Measurements from ENCODE around the gene USP31. TPM values are rescaled to one million over a fixed set of nuclear protein-coding genes. Genes with fewer than 3 reads are reported as not detected.

The USP31 gene
- total RNA-seq, 1 experiment from 2014 or later, result 11.3 TPM

GRCh38 chr16:23124315-23124714 lies 24.9 kb downstream of the USP31 start:
- H3K36me3 Mint-ChIP-seq (ENCODE audit: insufficient read depth, unreplicated experiment), result peaks cover 6% of the 10 kb centered on the region
- no peaks in the 10 kb centered on the region for H3K9me3 Mint-ChIP-seq (ENCODE audit: unreplicated experiment)
- DNase-seq, result no peak
- H3K27ac Mint-ChIP-seq (ENCODE audit: unreplicated experiment), result no peak overlapping the region
- no peaks in the 10 kb centered on the region for H3K4me1 Mint-ChIP-seq (ENCODE audit: low read depth, unreplicated experiment)
- no peaks in the 10 kb centered on the region for H3K4me1 ChIP-seq
- no peaks in the 10 kb centered on the region for H3K36me3 ChIP-seq (ENCODE audit: control insufficient read depth, insufficient read depth, low read length)
- no TSS peak for BruUV-seq (replicated peaks)
- CTCF ChIA-PET, result no interaction called here
- H3K4me3 ChIP-seq (ENCODE audit: low read depth, low read length), result no peak overlapping the region
- H3K4me3 Mint-ChIP-seq (ENCODE audit: unreplicated experiment), result no peak overlapping the region
- H3K27me3 ChIP-seq (replicated peaks; ENCODE audit: control insufficient read depth, insufficient read depth, low read length), result no peaks in the 10 kb centered on the region
- H3K27me3 Mint-ChIP-seq (ENCODE audit: insufficient read depth, unreplicated experiment), result no peaks in the 10 kb centered on the region
- TF ChIP-seq, protein P1, sequence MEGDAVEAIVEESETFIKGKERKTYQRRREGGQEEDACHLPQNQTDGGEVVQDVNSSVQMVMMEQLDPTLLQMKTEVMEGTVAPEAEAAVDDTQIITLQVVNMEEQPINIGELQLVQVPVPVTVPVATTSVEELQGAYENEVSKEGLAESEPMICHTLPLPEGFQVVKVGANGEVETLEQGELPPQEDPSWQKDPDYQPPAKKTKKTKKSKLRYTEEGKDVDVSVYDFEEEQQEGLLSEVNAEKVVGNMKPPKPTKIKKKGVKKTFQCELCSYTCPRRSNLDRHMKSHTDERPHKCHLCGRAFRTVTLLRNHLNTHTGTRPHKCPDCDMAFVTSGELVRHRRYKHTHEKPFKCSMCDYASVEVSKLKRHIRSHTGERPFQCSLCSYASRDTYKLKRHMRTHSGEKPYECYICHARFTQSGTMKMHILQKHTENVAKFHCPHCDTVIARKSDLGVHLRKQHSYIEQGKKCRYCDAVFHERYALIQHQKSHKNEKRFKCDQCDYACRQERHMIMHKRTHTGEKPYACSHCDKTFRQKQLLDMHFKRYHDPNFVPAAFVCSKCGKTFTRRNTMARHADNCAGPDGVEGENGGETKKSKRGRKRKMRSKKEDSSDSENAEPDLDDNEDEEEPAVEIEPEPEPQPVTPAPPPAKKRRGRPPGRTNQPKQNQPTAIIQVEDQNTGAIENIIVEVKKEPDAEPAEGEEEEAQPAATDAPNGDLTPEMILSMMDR (IDR thresholded peaks at IDR 0.05; ENCODE audit: insufficient read depth in 1 of 2, low read depth in 1 of 2, low read length in 1 of 2, severe bottlenecking in 1 of 2, unreplicated experiment in 1 of 2), result no peak
- H3K9me3 ChIP-seq, result no peaks in the 10 kb centered on the region
- POLR2A ChIA-PET, result no interaction called here
- intact Hi-C loops (cut with micrococcal nuclease; ENCODE audit: unreplicated experiment), result no loop called here

- ChIA-PET CTCF (no interaction called here), POLR2A (no interaction called here)
- no TSS peak for BruUV-seq (replicated peaks)
- H3K27me3 Mint-ChIP-seq (ENCODE audit: insufficient read depth, unreplicated experiment), result no peaks in the 10 kb centered on the region
- intact Hi-C loops (cut with micrococcal nuclease; ENCODE audit: unreplicated experiment), result no loop called here
- Histone ChIP-seq H3K9me3 (no peaks in the 10 kb centered on the region), H3K4me1 (no peaks in the 10 kb centered on the region), H3K27me3 (replicated peaks; ENCODE audit: control insufficient read depth, insufficient read depth, low read length) (no peaks in the 10 kb centered on the region), H3K4me3 (ENCODE audit: low read depth, low read length) (no peak overlapping the region), H3K36me3 (ENCODE audit: control insufficient read depth, insufficient read depth, low read length) (no peaks in the 10 kb centered on the region)
- H3K36me3 Mint-ChIP-seq (ENCODE audit: insufficient read depth, unreplicated experiment), result peaks cover 6% of the 10 kb centered on the region
- H3K27ac Mint-ChIP-seq (ENCODE audit: unreplicated experiment), result no peak overlapping the region
- no peaks in the 10 kb centered on the region for H3K9me3 Mint-ChIP-seq (ENCODE audit: unreplicated experiment)
- TF ChIP-seq, protein P1 (IDR thresholded peaks at IDR 0.05; ENCODE audit: insufficient read depth in 1 of 2, low read depth in 1 of 2, low read length in 1 of 2, severe bottlenecking in 1 of 2, unreplicated experiment in 1 of 2), result no peak
- no peak for DNase-seq
- no peaks in the 10 kb centered on the region for H3K4me1 Mint-ChIP-seq (ENCODE audit: low read depth, unreplicated experiment)
- H3K4me3 Mint-ChIP-seq (ENCODE audit: unreplicated experiment), result no peak overlapping the region
Measured at GRCh38 chr16:23122144-23122543, 27.1 kb downstream of the USP31 start.

DNA sequence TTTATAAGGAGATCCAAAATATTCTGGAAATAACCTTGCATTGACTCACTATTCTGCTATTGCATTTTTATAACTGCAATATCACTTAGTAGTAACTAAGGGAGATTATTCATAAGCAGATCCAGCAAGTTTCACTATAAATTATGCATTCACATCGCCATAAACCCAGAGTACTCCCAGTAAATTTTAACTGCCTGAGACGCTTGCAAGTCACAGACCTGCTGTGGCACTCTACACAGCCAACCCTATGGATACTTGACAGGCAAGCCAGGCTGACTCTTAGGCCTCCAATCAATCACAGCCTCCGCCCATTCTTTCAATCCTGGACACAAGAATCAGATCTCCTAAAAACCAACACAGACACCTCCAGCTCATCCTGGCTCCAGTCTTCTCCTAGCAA lies 28.2 kb downstream of the USP31 start:
- Mint-ChIP-seq H3K27ac (ENCODE audit: unreplicated experiment) (no peak overlapping the region), H3K27me3 (ENCODE audit: insufficient read depth, unreplicated experiment) (no peaks in the 10 kb centered on the region), H3K4me3 (ENCODE audit: unreplicated experiment) (no peak overlapping the region), H3K36me3 (ENCODE audit: insufficient read depth, unreplicated experiment) (peaks cover 6% of the 10 kb centered on the region), H3K4me1 (ENCODE audit: low read depth, unreplicated experiment) (no peaks in the 10 kb centered on the region), H3K9me3 (ENCODE audit: unreplicated experiment) (no peaks in the 10 kb centered on the region)
- Histone ChIP-seq H3K4me3 (ENCODE audit: low read depth, low read length) (no peak overlapping the region), H3K27me3 (replicated peaks; ENCODE audit: control insufficient read depth, insufficient read depth, low read length) (no peaks in the 10 kb centered on the region), H3K36me3 (ENCODE audit: control insufficient read depth, insufficient read depth, low read length) (no peaks in the 10 kb centered on the region), H3K9me3 (no peaks in the 10 kb centered on the region), H3K4me1 (no peaks in the 10 kb centered on the region)
- ChIA-PET CTCF (no interaction called here), POLR2A (no interaction called here)
- DNase-seq, result no peak
- BruUV-seq (replicated peaks), result no TSS peak
- TF ChIP-seq, protein P1 (IDR thresholded peaks at IDR 0.05; ENCODE audit: insufficient read depth in 1 of 2, low read depth in 1 of 2, low read length in 1 of 2, severe bottlenecking in 1 of 2, unreplicated experiment in 1 of 2), result no peak
- intact Hi-C loops (cut with micrococcal nuclease; ENCODE audit: unreplicated experiment), result no loop called here
